ENCODE data around the gene NTN1.

The NTN1 gene

GRCh38 chr17:9038380-9038779, 17.1 kb downstream of the NTN1 start:
- no peak for DNase-seq

- no peak for DNase-seq
These were observed 23.6 kb downstream of the NTN1 start for GRCh38 chr17:9044772-9045463.

GRCh38 chr17:9050801-9051401, 29.6 kb downstream of the NTN1 start:
- DNase-seq = no peak

GRCh38 chr17:9051561-9051960, 30.3 kb downstream of the NTN1 start:
- no peak for DNase-seq

GRCh38 chr17:9052921-9053320, 31.6 kb downstream of the NTN1 start:
- no peak for DNase-seq

GRCh38 chr17:9053406-9053805, 32.1 kb downstream of the NTN1 start:
- no peak for DNase-seq

- no peak for DNase-seq
These were observed 33.0 kb downstream of the NTN1 start for GRCh38 chr17:9054126-9054975.

- DNase-seq = no peak
These were observed 34.0 kb downstream of the NTN1 start for GRCh38 chr17:9055281-9055680.

- DNase-seq = no peak
These were observed 35.3 kb downstream of the NTN1 start for GRCh38 chr17:9056566-9056965.

- DNase-seq = no peak
These were observed 36.0 kb downstream of the NTN1 start for GRCh38 chr17:9057310-9057709.

GRCh38 chr17:9062399-9062902, 41.1 kb downstream of the NTN1 start:
- no peak for DNase-seq

- no peak for DNase-seq
These were observed 43.1 kb downstream of the NTN1 start for GRCh38 chr17:9064311-9064834.

GRCh38 chr17:9071016-9071415, 49.7 kb downstream of the NTN1 start:
- DNase-seq = no peak

GRCh38 chr17:9071811-9072498, 50.6 kb downstream of the NTN1 start:
- no peak for DNase-seq

GRCh38 chr17:9072696-9073339, 51.5 kb downstream of the NTN1 start:
- DNase-seq = no peak

GRCh38 chr17:9074131-9074530, 52.8 kb downstream of the NTN1 start:
- DNase-seq = no peak

GRCh38 chr17:9079461-9080103, 58.3 kb downstream of the NTN1 start:
- peak; percentile 10 for DNase-seq

- DNase-seq = no peak
These were observed 59.1 kb downstream of the NTN1 start for GRCh38 chr17:9080296-9080914.

GRCh38 chr17:9080983-9081382, 59.7 kb downstream of the NTN1 start:
- no peak for DNase-seq

- no peak for DNase-seq
These were observed 65.3 kb downstream of the NTN1 start for GRCh38 chr17:9086577-9086976.

- no peak for DNase-seq
These were observed 66.6 kb downstream of the NTN1 start for GRCh38 chr17:9087921-9088320.
